Right lobe of liver (tissue), 6 donors: ENCODE results near the gene CCDC183. TPM values are rescaled to one million over a fixed set of nuclear protein-coding genes. Genes with fewer than 3 reads are reported as not detected.
A peak's percentile ranks its signal among the peaks of the same experiment; 100 is the strongest.

Experiments used
- ATAC-seq, 4 donors: fragments of 200-7000 bp; cut with Tn5 transposase; one replicate each; pipeline ENCODE4 v1.9.1; 2020; ENCODE audit warnings: mild to moderate bottlenecking in 4 of 4, moderate library complexity in 4 of 4
- DNase-seq, 3 donors: peaks; one replicate each; pipeline ENCODE4 v3.0.0-alpha.2; 2020
- H3K27ac ChIP-seq, 3 donors: fragments of 200-600 bp; one replicate each; pipeline ENCODE4 v1.8.0; 2022
- H3K27me3 ChIP-seq, 2 donors: fragments of 200-600 bp; one replicate each; pipeline ENCODE4 v1.8.0; 2022
- H3K36me3 ChIP-seq, 4 donors: fragments of 200-600 bp; sonication (generic) in 1 of 4; one replicate each; pipeline versions ENCODE4 v1.5.1 to v1.8.0; 2017 to 2022; ENCODE audit warnings: control low read depth in 1 of 4
- H3K4me1 ChIP-seq, 4 donors: fragments of 200-600 bp; sonication (generic) in 1 of 4; one replicate each; pipeline versions ENCODE4 v1.5.1 to v1.8.0; 2017 to 2022; ENCODE audit warnings: control low read depth in 1 of 4
- H3K4me3 ChIP-seq, 3 donors: fragments of 200-600 bp; one replicate each; pipeline ENCODE4 v1.8.0; 2022
- H3K9me3 ChIP-seq, 4 donors: fragments of 200-600 bp; sonication (generic) in 1 of 4; one replicate each; pipeline versions ENCODE4 v1.5.1 to v1.8.0; 2017 to 2022; ENCODE audit warnings: control low read depth in 1 of 4
- POLR2A ChIP-seq: fragments of 450-650 bp; IDR thresholded peaks from one replicate; pipeline ENCODE4 v1.6.1; 2017; ENCODE audit warnings: antibody characterized with exemption, mild to moderate bottlenecking
- WGBS: methylation state at CpG from one replicate; pipeline ENCODE4 v1.1.6; 2018; ENCODE audit warnings: low coverage, low lambda C conversion rate; ENCODE audit not compliant: insufficient coverage; ENCODE audit errors: missing lambda C conversion rate; 5-methylcytosine and 5-hydroxymethylcytosine counted together
- intact Hi-C, 2 donors: fragments of 100-400 bp; cut with DNase I; formaldehyde crosslinking; loops; one replicate each; pipeline versions ENCODE4 v1.11.2 to v1.14.1; 2022
- total RNA-seq, 6 experiments: library from RNA; depleted of rRNA in 2 of 6; stranded (reverse); fragments of >200 nt in 2 of 6; fragmentation: NEBNext Ultra II Directional in 3 of 6; extraction: Animal tissue kit (Norgen Biotek cat#: 25700) in 3 of 6; gene quantifications; one replicate each; pipeline versions ENCODE4 v1.1.0 to v1.2.4, GENCODE V29; 2016 to 2023
- TF ChIP-seq, protein P1 (sequence below), 4 donors: fragments of 200-600 bp in 3 of 4; fragments of 450-650 bp in 1 of 4; IDR thresholded peaks; one replicate each; pipeline versions ENCODE4 v1.5.1 to v1.8.0; 2016 to 2022; ENCODE audit warnings: antibody characterized with exemption in 4 of 4, mild to moderate bottlenecking in 2 of 4
- donor health status: DM: no; HTN: yes; CAD: no.
- donor health status: DM: no; HTN: no; CAD: no.
- donor health status: DM: no; HTN: no; CAD: no.
- donor health status: DM: no; HTN: yes; CAD: no.
- donor health status: DM: no; HTN: yes; CAD: no.

The CCDC183 gene
- total RNA-seq, 6 experiments from 2014 or later: 0.43 to 1.2 (median 0.74) TPM; not detected in 1

GRCh38 chr9:136756836-136757235 is 39.3 kb upstream of the CCDC183 start:
- Histone ChIP-seq H3K27me3 (no peaks in the 10 kb centered on the region), H3K9me3 (no peaks in the 10 kb centered on the region), H3K4me1 (no peaks in the 10 kb centered on the region), H3K4me3 (no peak overlapping the region), H3K27ac (no peak overlapping the region), H3K36me3 (no peaks in the 10 kb centered on the region)
- intact Hi-C loops: no loop called here
- ATAC-seq (no peak), DNase-seq (no peak)
- TF ChIP-seq POLR2A: no peak
- TF ChIP-seq, protein P1, sequence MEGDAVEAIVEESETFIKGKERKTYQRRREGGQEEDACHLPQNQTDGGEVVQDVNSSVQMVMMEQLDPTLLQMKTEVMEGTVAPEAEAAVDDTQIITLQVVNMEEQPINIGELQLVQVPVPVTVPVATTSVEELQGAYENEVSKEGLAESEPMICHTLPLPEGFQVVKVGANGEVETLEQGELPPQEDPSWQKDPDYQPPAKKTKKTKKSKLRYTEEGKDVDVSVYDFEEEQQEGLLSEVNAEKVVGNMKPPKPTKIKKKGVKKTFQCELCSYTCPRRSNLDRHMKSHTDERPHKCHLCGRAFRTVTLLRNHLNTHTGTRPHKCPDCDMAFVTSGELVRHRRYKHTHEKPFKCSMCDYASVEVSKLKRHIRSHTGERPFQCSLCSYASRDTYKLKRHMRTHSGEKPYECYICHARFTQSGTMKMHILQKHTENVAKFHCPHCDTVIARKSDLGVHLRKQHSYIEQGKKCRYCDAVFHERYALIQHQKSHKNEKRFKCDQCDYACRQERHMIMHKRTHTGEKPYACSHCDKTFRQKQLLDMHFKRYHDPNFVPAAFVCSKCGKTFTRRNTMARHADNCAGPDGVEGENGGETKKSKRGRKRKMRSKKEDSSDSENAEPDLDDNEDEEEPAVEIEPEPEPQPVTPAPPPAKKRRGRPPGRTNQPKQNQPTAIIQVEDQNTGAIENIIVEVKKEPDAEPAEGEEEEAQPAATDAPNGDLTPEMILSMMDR (IDR thresholded peaks at IDR 0.05): no peak
- no CpG with 5 or more reads among the region's 18 CpGs for WGBS

- intact Hi-C loops: no loop called here
- no peak for ATAC-seq
- no peak overlapping the region for H3K27ac ChIP-seq
- no peaks in the 10 kb centered on the region for H3K4me1 ChIP-seq
- TF ChIP-seq POLR2A: no peak
- TF ChIP-seq, protein P1 (IDR thresholded peaks at IDR 0.05): no peak
- no peak for DNase-seq
- no peaks in the 10 kb centered on the region for H3K27me3 ChIP-seq
- no peaks in the 10 kb centered on the region for H3K36me3 ChIP-seq
- no peaks in the 10 kb centered on the region for H3K9me3 ChIP-seq
- H3K4me3 ChIP-seq: no peak overlapping the region
- 81% methylated on average over 3 of the region's 20 CpGs for WGBS
Measured at GRCh38 chr9:136757328-136757727, 38.8 kb upstream of the CCDC183 start.

GRCh38 chr9:136757751-136758140 is 38.4 kb upstream of the CCDC183 start:
- ATAC-seq: no peak
- Histone ChIP-seq H3K36me3 (no peaks in the 10 kb centered on the region), H3K27ac (no peak overlapping the region), H3K4me1 (no peaks in the 10 kb centered on the region), H3K9me3 (no peaks in the 10 kb centered on the region), H3K27me3 (no peaks in the 10 kb centered on the region), H3K4me3 (no peak overlapping the region)
- DNase-seq: no peak
- intact Hi-C loops: no loop called here
- TF ChIP-seq, protein P1 (IDR thresholded peaks at IDR 0.05): no peak
- TF ChIP-seq POLR2A: no peak
- 89% methylated on average over 6 of the region's 20 CpGs for WGBS

DNA sequence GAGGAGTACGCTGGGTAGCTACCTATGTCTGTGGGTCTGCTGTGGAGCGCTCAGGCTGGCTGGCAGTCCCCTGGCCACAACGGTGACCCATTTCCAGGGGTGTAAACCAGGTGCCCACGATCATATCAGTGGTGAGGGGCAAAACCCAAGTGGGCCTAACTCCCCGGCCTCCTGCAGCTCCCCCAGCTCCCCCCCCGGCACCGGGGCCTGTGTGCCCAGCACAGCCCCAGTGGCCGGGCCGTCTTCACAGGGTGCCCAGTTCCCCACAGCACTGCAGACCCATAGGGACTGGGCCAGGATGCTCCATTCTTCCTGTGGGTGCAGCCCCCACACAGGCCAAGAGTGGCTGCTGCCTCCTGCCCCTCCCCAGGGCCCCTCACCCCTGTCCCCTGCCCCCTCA is 37.1 kb upstream of the CCDC183 start:
- no peaks in the 10 kb centered on the region for H3K9me3 ChIP-seq
- no CpG with 5 or more reads among the region's 9 CpGs for WGBS
- no peaks in the 10 kb centered on the region for H3K4me1 ChIP-seq
- DNase-seq (peak in 1 of 3 donors; percentile 38), ATAC-seq (no peak)
- H3K36me3 ChIP-seq: no peaks in the 10 kb centered on the region
- TF ChIP-seq POLR2A: no peak
- TF ChIP-seq, protein P1 (IDR thresholded peaks at IDR 0.05): no peak
- no peak overlapping the region for H3K27ac ChIP-seq
- intact Hi-C loops: no loop called here
- H3K4me3 ChIP-seq: no peak overlapping the region
- H3K27me3 ChIP-seq: no peaks in the 10 kb centered on the region
